Hematopoietic multipotent progenitor cell (in vitro differentiated cells): ENCODE data around the gene ZDHHC7. TPM values are rescaled to one million over a fixed set of nuclear protein-coding genes. Genes with fewer than 3 reads are reported as not detected.
A peak's percentile ranks its signal among the peaks of the same experiment; 100 is the strongest.

Experiments used
- DNase-seq, 3 donors: peaks; one replicate each; pipeline ENCODE4 v3.0.0-alpha.2; 2011 to 2015; ENCODE audit warnings: low read depth in 2 of 3, low spot score in 2 of 3
- total RNA-seq: library from RNA; depleted of rRNA; stranded (reverse); fragments of >200 nt; gene quantifications from one replicate; pipeline ENCODE4 v1.2.3, GENCODE V29; 2012

The ZDHHC7 gene
- total RNA-seq, 1 donor: 56.6 TPM

- no peak for DNase-seq
These were observed 11.4 kb downstream of the ZDHHC7 start for GRCh38 chr16:84999857-85000480.

- no peak for DNase-seq
These were observed 12.1 kb downstream of the ZDHHC7 start for GRCh38 chr16:84999200-84999599.

- no peak for DNase-seq
These were observed 15.0 kb downstream of the ZDHHC7 start for GRCh38 chr16:84996365-84996764.

DNA sequence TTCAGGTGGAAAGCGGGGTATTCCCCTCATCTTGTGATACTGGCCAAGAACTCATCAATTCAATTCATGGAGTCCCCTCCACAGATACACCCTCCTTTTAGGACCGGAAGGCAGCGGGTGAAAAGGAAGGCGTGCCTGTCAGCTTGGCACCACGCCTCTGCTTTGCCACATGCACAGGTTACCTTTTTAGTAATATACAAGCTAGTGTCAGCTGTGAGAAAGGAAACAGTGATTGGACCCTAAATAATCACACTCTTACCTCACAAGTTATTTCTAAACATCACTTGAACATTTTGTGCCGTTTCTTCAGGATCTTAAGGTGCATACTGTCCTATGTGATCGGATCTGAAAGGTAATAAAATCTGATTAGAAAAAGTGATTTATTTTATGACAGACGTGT is 15.7 kb downstream of the ZDHHC7 start:
- no peak for DNase-seq

DNA sequence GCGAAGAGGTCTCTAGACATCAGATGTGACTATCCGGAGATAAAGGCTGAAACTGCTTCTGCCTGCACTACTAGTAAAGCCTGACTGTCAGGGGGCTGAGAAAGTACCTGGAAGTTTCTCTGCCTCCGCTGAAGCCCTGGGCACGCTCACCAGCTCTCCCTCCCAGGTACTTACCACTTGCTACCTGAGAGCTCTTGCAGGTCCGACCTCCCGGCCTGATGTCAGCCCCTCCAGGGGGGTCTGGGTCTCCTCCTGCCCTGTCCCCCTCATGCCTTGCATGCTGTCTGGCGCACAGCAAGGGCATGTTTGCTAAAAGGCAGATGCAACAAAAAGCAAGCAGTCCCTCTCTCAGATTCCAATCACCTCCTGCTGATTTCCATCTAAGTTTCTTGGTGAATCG is 17.4 kb downstream of the ZDHHC7 start:
- no peak for DNase-seq

- no peak for DNase-seq
These were observed 18.6 kb downstream of the ZDHHC7 start for GRCh38 chr16:84992717-84993075.

DNA sequence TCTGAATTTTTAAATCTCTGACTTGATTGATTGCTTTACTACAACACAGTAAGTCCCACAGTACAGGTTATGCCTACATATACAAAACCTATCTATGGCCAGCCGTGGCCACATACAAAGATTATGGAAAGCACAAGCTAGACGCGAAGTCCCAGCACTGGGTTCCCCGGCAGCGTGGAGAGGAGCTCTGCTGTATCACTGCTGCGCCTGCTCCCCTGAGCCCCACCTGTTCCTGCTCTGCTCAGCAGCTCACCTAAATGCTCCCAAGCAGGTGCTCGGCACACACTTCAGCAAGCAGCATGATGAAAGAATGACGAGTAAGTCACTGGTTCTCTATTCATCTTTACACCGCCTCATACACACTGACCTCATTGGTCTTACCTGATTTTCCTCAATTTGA is 20.6 kb downstream of the ZDHHC7 start:
- DNase-seq: no peak

GRCh38 chr16:84989749-84990620 is 21.4 kb downstream of the ZDHHC7 start:
- no peak for DNase-seq

DNA sequence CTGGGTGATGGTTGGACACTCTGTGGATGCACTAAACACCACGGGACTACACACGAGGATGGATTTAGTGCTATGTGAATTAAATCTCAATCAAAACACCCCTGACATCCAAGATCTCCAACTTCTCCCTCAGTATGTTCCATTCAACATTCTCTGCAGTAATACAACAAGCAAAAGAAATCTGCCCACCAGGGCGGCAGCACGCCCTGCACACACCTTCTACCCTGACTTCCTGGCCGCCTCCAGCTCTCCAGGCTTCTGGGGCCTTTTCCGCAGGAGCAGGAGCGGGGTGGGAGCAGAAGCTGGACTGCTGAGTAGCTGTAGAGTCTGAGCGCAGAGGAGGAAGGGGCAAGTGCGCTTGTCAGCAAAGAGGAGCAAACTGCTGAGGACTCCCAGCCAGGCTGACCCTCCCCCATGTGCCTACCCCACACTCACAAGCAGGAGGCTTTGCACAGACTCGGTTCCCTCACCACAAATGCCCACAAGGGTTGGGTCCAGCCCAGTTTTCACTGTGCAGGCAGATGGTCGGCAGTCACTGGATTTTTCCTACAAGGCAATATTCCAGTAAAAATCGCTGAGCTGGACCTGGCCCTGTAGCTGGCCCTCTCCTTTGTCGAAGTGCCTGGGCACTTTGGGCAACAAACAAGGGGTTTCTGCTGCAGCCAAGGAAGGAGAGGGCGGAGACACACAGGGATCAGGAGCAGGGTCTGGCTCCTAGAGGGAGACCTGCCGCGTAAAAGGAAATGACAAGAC is 22.8 kb downstream of the ZDHHC7 start:
- DNase-seq: no peak

DNA sequence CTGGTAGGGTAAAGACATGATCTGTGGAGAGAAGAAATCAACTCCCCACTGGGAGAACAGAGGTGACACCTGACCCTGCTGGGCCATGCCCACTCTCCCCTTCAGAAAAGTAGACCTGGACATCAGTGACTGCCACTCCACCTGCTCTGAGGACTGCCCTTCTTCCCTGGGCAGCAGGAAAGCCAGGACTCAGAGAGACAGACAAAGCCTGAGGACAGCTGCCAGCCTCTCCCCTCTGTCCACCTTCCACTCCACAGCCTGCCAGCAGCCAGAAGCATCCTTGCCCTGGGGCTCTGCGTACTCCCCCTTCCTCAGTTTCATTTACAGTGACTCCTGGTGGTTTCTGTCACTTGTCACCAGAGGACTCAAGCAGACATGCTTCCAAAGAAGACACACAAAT is 24.5 kb downstream of the ZDHHC7 start:
- no peak for DNase-seq

GRCh38 chr16:84986102-84986501 is 25.2 kb downstream of the ZDHHC7 start:
- DNase-seq: no peak

GRCh38 chr16:84985079-84986065 is 26.0 kb downstream of the ZDHHC7 start:
- no peak for DNase-seq

GRCh38 chr16:84982434-84982833 is 28.9 kb downstream of the ZDHHC7 start:
- peak in 2 of 3 donors; percentile 51 to 75 for DNase-seq

- no peak for DNase-seq
These were observed 31.8 kb downstream of the ZDHHC7 start for GRCh38 chr16:84979516-84979915.

- no peak for DNase-seq
These were observed 34.5 kb downstream of the ZDHHC7 start for GRCh38 chr16:84976644-84977400.

DNA sequence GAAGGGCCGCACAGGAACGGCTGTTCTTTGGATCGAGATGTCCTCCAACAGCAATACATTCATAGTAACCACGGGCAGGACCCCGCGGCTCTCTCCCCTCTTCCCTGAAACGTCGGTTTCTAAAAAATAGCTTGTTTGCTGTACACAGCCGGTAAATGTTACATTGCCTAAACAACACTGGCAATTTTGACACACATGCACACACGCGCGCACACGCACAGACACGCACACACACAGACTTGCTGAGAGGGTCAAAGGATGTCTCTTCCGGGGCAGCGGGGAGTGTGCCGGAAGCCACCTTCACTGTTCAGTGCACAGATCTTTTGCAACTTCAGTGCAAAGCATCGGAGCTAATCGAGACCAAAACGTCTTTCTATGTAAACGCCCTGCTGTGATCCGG is 35.8 kb downstream of the ZDHHC7 start:
- no peak for DNase-seq

- DNase-seq: no peak
These were observed 36.3 kb downstream of the ZDHHC7 start for GRCh38 chr16:84975066-84975465.

GRCh38 chr16:84973776-84974523 is 37.4 kb downstream of the ZDHHC7 start:
- DNase-seq: no peak

DNA sequence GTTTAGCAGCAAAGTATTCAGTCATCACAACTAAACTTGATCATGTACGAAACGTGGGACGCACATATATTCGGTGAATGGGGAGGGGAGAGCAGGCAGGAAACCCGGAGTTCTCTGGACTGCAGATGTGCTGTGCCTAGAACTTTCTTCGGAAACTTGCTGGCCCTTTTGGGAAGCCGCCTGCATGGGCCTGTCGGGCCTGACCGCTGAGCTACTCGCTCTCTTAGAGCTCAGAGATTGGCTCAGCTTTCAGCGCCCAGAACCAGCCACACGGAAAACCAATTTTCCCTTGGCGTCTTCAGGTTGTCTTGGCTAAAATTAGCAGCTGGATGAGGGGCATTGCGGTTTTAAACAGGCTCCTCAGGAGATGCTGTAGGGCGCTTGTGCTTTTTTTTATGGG is 38.1 kb downstream of the ZDHHC7 start:
- no peak for DNase-seq
